HG02571 (cell line): ENCODE data around the gene CACNA1D.
"Not testable (repeated sequence)": the region's sequence is repeated elsewhere in the genome, so short reads cannot be mapped to it uniquely, and the experiment has no call there.

Experiments used
- ATAC-seq: cut with Tn5 transposase; IDR thresholded peaks from one replicate; pipeline ENCODE4 v1.9.1; 2021; ENCODE audit warnings: mild to moderate bottlenecking, moderate library complexity; ENCODE audit not compliant: unreplicated experiment

Gene CACNA1D

DNA sequence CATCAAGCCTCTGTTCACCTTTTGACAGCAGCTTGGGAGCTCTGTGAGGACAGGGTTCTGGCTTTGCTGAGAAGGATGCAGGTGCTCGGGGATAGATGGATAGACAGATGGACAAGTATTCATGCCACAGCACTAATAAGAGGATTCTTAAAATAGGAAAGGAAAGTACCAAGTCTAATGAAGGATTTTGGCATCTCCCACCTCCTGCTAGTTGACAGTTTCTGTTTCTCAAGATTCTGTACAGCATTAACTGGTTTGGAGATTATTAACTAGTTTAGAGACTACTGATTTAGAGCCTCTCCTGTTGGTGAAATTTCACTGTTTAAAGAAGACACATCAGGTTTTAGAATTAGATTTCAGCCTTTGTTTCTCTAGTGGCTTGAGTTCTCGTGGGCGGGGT, 152.3 kb downstream of the CACNA1D start:
- no peak for ATAC-seq

DNA sequence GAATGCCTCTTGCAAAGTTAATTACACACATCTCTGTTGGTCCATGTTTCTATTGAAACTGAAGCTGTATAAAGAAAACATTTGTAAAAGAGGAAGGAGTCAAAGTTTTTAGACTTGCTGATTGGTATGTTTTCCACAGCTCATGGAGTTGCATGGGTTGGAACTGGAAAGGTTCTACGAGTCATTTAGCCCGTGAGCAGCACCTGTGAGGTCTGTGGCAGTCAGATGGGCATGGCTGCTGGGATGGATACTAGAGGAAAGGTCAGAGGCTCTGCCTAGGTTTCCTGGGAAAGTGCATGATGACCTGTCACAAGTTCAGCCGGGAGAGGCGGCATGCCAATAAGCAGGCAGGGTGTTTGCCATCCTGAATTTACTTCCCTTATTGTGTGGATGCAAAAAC, 155.4 kb downstream of the CACNA1D start:
- no peak for ATAC-seq

DNA sequence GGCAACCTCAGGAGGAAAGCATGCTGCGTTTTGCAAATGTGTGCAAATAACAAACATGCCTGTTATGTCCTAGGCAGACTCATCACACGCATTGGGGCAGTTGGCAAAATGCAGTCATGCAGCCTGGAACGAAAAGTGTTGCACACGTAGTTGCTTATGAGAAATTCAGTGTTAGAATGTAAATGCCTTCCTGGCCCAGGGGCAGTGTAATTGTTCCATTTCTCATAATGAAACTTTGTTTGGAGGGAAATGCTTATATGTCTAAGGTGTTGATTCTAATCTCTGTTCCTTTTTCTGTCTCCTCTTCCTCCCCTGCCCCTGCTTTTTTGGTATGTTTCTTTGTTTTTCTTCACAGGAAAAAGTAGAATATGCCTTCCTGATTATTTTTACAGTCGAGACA, 156.0 kb downstream of the CACNA1D start:
- peak; percentile 71 for ATAC-seq

DNA sequence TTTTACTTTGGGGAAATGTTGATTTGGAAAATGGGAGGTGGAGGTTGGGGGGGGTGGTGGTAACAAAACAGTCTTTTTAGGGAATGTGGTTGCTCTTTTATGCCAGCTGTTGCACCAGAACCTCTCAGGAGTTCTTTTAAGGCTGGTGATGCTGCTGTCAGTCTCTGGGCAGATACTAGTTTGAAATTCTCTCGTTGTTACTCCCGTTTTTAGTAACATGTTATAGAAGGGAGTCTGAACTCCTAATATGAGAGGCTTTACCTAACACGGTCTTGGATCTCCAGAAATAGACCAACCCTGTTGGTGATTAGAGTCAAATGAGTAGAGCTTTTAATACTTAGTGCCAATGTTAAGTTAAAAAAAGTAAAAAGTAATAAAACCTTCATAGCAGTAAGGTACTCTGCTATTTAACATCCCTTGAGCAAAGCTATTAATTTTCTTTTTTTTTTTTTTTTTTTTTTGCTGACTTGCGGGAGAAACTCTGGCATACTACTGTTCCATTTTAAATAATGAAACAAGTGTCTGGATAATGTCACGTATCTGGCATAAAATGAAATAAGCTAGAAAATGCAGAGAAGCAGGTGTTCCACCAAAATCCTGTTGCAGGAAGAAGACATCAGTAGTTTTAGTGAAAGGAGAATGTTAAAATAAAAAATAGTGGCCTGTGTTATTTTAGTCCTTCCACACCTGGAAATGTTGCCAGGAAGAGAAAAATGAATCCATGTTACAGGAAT, 156.7 kb downstream of the CACNA1D start:
- no peak for ATAC-seq

DNA sequence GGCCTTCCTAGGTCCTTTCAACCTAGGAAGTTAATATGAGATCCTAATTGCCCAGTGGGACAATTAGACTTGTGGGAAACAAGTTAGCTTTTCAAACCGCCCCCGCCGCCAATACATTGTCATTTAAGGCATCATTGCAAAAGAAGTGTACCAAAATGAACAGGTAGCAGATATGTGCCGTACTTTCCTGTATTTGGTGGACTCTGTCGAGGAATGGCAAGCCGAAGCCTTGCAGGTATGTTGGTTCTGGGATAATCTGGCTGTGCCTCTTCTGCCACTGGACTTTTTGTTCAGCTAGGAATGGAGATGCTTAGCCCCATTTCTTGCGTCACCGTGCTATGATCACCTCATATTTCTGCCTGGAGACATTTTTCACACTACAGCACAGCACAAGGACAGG, 157.5 kb downstream of the CACNA1D start:
- ATAC-seq = no peak

DNA sequence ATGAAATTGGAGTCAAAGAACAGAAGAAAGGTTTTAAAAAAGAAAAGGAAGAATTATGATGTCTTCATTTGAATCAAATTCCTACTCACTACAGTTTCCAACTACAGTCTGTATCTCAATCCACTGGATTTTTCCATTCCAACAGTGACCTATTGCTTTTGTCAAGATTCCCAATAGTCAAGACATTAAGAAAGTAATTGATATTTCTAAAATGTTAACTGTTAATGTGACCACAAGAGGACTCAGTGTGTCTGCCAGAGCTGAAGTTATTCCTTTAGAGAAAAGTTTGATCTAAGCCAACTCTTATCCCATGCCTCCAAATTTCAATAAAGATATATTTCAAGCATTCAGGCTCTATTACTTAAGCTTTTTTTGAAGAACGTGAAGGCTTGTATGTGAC, 163.2 kb downstream of the CACNA1D start:
- ATAC-seq = no peak

DNA sequence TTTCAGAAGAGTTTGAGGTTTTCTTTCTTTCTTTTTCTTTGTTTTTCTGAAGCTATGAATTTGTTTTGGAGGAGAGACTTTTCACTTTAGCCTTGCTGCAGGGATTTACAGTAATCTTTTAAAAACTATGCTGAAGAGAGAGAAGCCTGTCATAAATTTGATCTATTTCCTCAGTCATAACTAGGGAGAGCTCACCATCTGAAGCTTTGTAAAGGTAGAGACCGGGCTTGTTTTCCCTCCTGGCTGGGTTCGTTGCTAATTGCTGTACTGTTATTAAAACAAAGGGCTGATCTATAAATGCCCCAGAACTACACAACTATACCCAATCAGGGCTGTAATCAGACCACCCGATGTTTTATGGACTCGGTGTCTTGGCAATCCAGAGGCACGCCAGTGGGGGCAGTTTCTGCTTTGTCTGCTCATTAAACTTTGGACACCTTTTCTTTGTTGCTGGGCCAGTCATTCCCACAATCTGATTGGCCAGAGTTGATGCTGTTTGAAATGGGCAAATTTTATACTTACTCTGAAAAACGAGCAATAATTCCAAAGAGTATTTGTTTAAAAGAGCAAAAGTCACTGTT, 164.3 kb downstream of the CACNA1D start:
- ATAC-seq = no peak

DNA sequence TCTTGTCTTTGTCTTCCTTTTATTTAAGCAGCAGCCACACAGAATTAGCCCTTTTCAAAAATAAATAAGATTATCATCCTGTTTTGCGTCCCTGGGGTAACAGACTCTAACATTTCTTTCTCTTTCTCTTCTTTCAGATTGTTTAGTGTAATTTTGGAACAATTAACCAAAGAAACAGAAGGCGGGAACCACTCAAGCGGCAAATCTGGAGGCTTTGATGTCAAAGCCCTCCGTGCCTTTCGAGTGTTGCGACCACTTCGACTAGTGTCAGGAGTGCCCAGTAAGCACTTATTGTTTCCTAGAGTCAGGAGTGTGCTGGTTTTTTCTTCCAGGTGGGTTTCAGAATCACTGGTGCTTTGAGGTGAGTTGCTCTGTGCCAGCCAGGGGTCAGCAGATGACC, 165.6 kb downstream of the CACNA1D start:
- no peak for ATAC-seq

DNA sequence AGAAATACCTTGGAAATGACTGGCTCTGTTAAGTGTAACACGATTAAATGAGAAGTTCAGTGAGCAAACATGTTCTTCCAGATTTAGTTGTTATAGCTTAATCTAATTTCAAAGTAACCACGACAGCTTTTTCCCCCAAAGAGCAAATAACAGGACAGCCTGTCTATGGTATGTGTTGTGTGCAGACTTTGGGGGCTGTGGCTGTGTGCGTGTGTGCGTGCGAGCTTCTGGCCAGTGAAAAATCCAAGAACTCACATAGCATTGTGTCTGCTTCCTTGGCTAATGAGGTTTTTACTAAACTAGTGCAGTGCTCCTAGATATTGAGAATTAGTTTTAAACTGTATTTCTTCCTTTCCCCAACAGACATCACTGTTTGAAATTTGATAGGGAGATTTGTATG, 167.1 kb downstream of the CACNA1D start:
- no peak for ATAC-seq

DNA sequence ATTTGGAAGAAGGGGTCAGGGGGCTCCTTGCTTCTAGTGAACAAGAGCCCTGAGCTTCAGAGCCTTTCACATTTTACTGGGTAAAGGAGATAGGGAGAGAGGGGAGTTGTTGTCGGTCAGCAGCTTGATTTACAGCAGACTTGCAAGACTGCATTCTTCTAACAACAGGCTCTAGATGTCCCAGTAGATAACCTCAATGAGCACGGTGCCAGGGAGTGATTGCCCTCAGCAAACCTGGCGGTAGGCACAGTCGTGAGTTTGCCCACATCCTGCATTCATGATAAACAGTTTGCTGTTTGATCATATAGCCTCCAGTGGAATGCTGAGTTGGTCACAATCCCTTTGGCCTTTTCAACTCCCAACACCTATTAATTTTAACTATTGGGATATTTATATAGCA, 170.4 kb downstream of the CACNA1D start:
- ATAC-seq = not testable (repeated sequence)

DNA sequence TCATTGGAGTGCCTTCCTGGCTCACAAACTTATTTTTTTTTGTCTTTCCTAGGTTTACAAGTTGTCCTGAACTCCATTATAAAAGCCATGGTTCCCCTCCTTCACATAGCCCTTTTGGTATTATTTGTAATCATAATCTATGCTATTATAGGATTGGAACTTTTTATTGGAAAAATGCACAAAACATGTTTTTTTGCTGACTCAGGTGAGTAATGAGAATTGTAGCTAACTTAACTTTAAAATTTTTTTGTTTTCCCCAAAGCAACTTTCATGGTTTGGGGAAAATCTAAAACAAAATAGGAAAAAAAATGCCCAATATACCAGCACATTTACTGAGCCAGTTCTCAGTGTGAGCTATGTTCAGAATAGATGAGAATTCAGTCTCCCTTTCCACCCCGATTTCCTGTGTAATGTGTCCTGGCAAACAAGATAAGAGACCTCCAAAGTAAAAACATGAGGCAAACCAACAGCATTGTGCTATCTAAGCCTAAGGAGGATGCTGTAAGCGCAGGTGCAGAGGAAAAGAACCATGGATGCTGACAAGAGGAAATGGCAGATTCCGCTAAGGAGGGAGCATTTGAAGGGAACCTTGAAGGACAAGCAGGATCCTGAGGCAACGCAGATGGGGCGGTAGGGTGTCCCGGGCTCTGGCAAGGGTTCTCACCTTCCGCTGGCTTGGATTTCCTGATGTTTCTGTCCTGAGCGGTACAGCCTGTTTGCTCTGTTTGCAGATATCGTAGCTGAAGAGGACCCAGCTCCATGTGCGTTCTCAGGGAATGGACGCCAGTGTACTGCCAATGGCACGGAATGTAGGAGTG, 171.4 kb downstream of the CACNA1D start:
- no peak for ATAC-seq

DNA sequence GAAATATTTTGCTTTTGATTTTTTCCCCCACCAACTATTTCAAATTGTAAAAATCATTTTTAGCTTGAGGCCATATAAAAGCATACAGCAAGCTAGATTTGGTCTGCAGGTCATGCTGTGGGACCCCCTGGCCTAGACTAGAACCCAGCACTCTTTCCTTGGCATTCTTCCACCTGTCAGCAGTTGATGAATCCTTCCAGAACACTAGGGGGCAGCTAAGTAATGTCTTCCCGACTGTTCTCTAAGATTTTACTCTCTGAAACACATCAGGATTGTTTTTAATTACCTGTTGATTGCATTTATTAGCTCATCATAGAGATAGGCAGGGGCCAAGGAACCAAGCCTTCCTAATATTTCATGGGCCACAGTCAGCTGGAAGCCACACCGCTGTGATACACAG, 174.5 kb downstream of the CACNA1D start:
- ATAC-seq = no peak

DNA sequence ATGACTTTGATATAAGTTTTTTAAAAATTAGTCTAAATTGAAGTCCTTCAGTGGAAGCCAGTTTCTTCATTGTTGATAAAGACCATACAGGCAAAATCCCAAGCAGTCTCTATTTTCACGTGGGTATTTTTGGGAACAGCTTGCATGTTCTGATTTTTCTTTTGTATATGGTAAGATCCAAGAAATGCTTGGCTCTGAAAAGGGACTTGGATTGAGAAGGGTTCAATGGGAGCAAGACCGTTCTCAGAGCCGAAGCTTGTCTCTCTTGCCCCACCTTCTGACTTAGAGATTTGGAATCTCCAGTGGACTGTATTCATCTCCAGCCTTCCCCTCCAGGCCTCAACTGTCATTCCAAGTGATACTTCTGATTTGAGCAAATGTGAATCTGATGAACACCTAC, 176.3 kb downstream of the CACNA1D start:
- no peak for ATAC-seq

DNA sequence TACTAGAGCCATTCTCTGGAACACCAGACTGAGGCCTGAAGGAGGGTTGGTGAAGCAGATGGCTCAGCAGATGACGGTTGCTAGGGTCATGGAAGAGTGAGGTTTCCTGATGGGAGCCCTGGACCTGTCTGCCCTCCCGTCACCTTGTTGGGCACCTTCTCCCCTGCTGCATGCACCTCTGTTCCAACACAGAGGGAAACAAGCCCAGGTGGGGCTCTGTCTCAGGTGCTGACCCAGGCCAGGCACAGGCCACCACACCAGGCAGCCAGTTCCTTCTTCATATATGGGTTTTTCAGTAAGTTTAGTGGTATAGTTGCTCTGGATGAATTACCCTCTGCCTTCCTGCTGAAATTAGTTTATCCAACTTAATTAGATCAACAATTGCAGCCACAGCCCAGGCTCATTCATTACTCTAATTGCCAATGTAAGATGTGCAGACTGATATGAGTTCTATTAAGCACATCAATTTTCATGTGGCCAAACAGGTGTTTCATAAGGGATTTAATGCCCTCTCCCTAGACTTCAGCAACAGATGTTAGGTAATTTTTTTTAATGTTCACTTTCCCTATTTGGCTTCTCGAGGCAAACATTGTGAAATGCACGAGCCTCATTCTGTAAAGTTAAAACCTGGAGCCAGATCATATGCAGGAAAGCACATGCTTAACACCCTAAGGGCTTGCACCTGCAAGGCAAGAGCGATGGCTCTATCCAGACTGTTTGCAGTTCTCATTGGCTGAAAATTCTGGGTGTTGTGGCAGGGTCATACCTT, 177.0 kb downstream of the CACNA1D start:
- ATAC-seq = no peak

DNA sequence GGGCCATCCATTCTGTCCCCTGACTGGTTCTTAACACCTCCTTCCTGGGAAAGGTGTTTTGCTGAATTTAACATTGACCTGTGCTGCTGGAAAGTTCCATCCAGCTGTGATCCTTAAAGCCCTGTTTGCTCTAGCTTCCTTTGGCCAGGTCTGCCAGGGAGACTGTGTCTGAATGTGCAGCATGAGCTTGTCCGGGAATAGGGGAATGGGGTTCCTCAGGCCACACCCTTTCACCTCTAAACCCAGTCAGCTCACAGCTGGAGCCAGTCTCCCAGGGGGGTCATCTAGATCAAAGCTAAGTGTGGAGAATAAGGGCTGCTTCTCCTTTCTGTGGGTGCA, 177.5 kb downstream of the CACNA1D start:
- no peak for ATAC-seq

DNA sequence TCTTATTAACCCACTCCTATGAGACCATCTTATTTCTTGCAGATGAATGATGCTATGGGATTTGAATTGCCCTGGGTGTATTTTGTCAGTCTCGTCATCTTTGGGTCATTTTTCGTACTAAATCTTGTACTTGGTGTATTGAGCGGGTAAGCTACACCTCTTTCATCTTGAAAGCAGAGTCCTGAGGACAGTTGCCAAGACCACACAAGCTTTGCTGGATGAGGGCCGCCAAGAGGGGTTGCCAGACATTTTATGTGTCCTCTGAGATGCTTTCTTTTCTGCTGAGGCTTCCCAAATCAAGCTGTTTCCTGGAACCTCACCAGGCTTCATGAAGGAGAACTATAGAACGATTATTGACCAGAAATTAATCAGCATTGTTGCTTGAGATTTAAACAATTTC, 178.6 kb downstream of the CACNA1D start:
- ATAC-seq = no peak

DNA sequence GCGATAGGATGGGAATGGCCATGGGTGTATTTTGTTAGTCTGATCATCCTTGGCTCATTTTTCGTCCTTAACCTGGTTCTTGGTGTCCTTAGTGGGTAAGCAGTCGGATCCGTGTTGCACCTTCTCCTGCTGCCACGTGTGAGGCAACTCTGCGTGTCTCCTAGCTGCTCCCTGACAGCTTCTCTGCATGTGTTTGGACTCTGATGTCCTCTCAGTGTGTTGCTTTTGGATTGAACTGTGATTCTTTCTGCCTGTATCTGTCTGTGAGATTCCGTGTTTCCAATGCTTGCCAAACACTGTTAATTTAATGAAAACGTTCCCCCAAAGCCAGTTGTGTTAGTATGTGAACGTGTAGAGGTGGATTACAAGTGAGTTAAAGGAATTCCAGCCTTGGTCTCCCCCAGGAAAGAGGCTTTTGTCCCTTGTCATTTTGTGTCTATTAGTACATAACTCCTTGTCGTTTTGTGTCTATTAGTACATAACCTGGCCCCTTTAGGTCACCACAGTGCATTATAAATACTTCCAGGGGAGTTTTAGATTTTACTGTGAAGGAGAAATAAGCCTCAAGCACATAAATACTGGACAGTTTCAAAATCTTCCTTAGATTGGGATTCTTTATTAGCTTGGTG, 179.4 kb downstream of the CACNA1D start:
- ATAC-seq = no peak

DNA sequence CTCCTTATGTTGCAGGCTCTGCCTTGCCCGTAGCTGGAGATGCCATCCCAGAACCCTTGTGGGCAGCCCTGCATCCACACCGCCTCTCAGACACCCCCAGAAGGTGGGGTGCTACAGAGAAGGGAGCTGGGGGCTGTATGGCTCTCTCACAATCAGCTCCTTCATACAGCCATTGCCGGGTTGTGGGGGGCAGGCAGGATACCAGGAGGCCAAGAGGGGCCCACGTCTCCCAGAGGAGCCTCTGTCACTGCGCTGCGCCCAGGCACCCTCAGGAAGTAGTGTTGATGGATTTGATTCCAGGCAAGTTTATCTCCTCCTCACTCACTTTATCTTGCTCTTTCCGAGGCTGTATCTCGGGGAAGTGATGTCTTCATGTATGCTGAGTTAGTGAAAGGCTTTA, 180.2 kb downstream of the CACNA1D start:
- no peak for ATAC-seq

DNA sequence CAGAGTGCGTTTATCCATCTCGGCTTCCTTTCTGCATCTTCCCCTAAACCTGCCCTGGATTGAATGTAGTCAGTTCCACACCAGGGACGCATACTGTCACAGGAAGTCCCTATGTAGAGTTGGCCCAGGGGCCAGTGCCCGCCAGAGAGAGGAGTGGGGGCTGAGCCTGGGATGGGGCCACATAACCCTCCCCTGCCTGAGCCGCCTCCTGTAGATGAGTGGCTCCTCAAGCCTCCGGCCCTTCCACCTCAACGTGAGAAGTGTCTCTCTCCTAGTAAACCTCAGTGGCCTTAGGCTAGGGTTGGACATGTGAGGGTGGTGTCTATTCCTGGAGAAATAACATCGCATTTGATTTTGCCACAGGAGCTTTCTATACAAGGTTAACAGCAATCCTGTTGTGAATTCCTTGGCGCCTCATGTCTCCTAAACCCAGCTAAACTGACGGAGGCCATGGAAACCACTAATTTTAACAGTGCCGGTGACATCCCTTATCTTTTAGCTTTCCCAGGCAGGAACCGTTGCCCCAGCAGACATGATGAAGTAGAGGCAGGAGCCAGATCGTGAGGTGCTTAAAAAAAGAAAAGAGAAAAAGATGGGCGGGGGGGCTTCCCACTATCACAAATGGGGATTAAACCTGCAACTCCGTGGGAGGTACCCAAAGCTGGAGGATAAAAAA, 180.7 kb downstream of the CACNA1D start:
- ATAC-seq = no peak

DNA sequence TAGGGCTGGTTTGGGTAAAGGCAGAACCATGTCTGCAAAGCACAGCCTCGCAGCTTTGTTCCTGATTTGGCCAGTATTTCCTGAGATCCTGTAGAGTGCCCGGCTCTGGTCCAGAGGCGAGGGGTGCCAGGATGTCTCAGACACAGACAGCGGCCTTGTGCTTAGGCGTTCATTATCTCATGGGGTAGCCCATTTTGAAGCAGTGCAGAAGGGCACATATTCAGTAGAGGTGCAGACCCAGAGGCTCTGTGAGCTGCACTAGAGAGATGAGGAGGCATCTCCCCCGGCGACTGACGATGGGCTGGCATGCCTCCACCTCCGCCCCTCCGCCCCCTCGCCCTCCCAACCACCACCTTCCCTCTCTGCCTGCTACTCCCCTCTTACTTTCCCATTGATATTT, 181.5 kb downstream of the CACNA1D start:
- no peak for ATAC-seq
